ENCODE data around the gene RBMS1.

The RBMS1 gene

DNA sequence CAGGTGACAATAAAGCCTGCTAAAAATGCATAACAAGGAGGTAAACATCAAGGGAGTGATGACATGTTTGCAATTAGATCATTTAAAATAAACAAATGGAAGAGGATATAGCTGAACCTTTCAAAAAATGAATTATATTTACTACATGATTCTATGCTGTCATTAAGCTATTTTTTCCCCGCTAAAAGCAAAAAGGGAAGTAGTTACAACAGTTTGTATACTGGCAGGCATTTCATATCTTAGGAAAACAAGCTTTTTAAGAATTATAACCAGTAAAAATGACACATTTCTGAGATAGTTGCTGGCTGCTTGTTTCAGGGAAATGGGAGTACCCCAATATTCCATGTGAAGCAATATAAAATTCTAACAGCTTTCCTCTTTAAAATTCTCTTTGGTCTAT, 204.5 kb downstream of the RBMS1 start:
- Histone ChIP-seq H3K9me3 (ENCODE audit: insufficient read depth, low read depth, low read length) (no peaks in the 10 kb centered on the region), H3K27ac (ENCODE audit: low read depth, low read length) (no peak overlapping the region), H3K4me3 (ENCODE audit: low read length) (no peak overlapping the region), H3K27me3 (ENCODE audit: insufficient read depth, low read length) (no peaks in the 10 kb centered on the region), H3K36me3 (ENCODE audit: insufficient read depth, low read length) (peaks cover 24% of the 10 kb centered on the region), H3K4me1 (ENCODE audit: insufficient read depth, low read length) (no peaks in the 10 kb centered on the region), H3K9ac (ENCODE audit: low read depth, low read length) (no peak overlapping the region)
- WGBS, result 100% methylated on average over 1 of the region's 1 CpG

- H3K4me1 ChIP-seq (ENCODE audit: insufficient read depth, low read length), result no peaks in the 10 kb centered on the region
- H3K9me3 ChIP-seq (ENCODE audit: insufficient read depth, low read depth, low read length), result no peaks in the 10 kb centered on the region
- no peak overlapping the region for H3K4me3 ChIP-seq (ENCODE audit: low read length)
- H3K27me3 ChIP-seq (ENCODE audit: insufficient read depth, low read length), result no peaks in the 10 kb centered on the region
- 89% methylated on average over 2 of the region's 2 CpGs for WGBS
- no peak overlapping the region for H3K9ac ChIP-seq (ENCODE audit: low read depth, low read length)
- peaks cover 29% of the 10 kb centered on the region for H3K36me3 ChIP-seq (ENCODE audit: insufficient read depth, low read length)
- no peak overlapping the region for H3K27ac ChIP-seq (ENCODE audit: low read depth, low read length)
Observed at GRCh38 chr2:160288324-160288723, 205.3 kb downstream of the RBMS1 start.

DNA sequence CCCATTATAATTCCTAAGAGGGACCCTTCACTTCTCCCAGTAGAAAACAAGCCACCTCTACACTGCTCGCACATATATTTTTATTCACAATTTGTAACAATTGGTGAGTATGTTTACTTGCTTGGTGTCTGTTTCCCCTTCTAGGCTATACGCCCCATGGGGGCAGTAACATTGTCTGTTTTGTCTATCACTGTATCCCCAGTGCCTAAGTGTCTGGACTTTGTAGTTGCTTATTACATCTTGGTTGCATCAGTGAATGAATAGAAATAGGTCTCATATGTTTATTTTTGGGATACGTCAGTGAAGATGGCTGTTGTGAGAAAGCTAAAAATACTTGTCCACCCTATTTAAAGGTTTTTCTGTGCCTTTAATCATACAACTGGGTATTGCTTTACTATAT, 206.1 kb downstream of the RBMS1 start:
- Histone ChIP-seq H3K9ac (ENCODE audit: low read depth, low read length) (no peak overlapping the region), H3K4me1 (ENCODE audit: insufficient read depth, low read length) (no peaks in the 10 kb centered on the region), H3K27ac (ENCODE audit: low read depth, low read length) (no peak overlapping the region), H3K9me3 (ENCODE audit: insufficient read depth, low read depth, low read length) (no peaks in the 10 kb centered on the region), H3K36me3 (ENCODE audit: insufficient read depth, low read length) (peaks cover 35% of the 10 kb centered on the region), H3K27me3 (ENCODE audit: insufficient read depth, low read length) (no peaks in the 10 kb centered on the region), H3K4me3 (ENCODE audit: low read length) (no peak overlapping the region)
- 97% methylated on average over 2 of the region's 3 CpGs for WGBS

- no peaks in the 10 kb centered on the region for H3K9me3 ChIP-seq (ENCODE audit: insufficient read depth, low read depth, low read length)
- H3K27ac ChIP-seq (ENCODE audit: low read depth, low read length), result no peak overlapping the region
- H3K9ac ChIP-seq (ENCODE audit: low read depth, low read length), result no peak overlapping the region
- no peaks in the 10 kb centered on the region for H3K4me1 ChIP-seq (ENCODE audit: insufficient read depth, low read length)
- peaks cover 42% of the 10 kb centered on the region for H3K36me3 ChIP-seq (ENCODE audit: insufficient read depth, low read length)
- no peak overlapping the region for H3K4me3 ChIP-seq (ENCODE audit: low read length)
- WGBS, result 100% methylated on average over 4 of the region's 5 CpGs
- no peaks in the 10 kb centered on the region for H3K27me3 ChIP-seq (ENCODE audit: insufficient read depth, low read length)
Observed at GRCh38 chr2:160286551-160286950, 207.1 kb downstream of the RBMS1 start.

DNA sequence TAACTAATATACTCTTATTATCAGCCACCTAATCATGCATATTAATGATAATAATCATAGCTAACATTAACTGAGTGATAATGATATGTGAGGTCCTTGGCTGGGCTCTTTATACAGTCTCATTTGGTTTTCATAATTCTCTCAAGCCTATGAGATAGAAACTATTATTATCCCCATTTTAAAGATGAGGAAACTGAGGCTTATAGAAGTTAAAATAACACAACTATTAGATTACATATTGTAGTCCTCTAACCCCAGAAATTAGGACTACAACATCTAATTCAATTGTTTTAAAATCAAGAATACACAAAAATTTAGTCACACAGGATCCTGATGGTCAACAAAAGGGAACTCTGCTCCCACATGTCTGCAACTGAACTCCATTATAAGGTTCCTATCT, 209.9 kb downstream of the RBMS1 start:
- Histone ChIP-seq H3K36me3 (ENCODE audit: insufficient read depth, low read length) (peaks cover 60% of the 10 kb centered on the region), H3K9ac (ENCODE audit: low read depth, low read length) (no peak overlapping the region), H3K27me3 (ENCODE audit: insufficient read depth, low read length) (no peaks in the 10 kb centered on the region), H3K9me3 (ENCODE audit: insufficient read depth, low read depth, low read length) (no peaks in the 10 kb centered on the region), H3K4me1 (ENCODE audit: insufficient read depth, low read length) (peaks cover 4% of the 10 kb centered on the region), H3K27ac (ENCODE audit: low read depth, low read length) (no peak overlapping the region), H3K4me3 (ENCODE audit: low read length) (no peak overlapping the region)

DNA sequence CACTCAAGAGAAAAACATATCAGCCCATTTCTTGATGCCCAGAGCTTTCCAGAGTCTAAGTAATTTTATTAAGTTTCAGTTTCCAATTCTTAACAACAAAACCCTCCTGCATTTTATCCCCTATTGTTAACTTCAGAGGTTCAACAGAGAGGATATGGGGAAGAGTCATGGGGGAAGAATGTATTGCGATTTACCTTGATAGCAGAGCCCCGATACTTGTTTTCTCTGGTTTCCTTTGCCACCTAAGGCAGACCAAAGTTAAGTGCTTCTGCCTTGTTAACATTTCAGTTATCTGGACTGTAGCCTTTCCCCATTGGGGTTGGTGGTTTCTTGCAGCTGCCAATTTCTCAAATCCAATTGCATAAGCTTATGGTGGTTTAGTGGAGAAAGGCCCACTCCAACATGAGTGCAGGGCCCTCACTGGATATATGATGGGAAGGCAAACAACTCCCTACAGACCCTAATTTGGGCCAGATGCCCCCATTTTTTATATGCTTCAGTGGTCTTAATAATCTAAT, 211.5 kb downstream of the RBMS1 start:
- Histone ChIP-seq H3K4me1 (ENCODE audit: insufficient read depth, low read length) (peaks cover 7% of the 10 kb centered on the region), H3K9me3 (ENCODE audit: insufficient read depth, low read depth, low read length) (no peaks in the 10 kb centered on the region), H3K4me3 (ENCODE audit: low read length) (no peak overlapping the region), H3K9ac (ENCODE audit: low read depth, low read length) (no peak overlapping the region), H3K27ac (ENCODE audit: low read depth, low read length) (no peak overlapping the region), H3K36me3 (ENCODE audit: insufficient read depth, low read length) (peaks cover 75% of the 10 kb centered on the region), H3K27me3 (ENCODE audit: insufficient read depth, low read length) (no peaks in the 10 kb centered on the region)
- WGBS, result 100% methylated on average over 2 of the region's 2 CpGs

DNA sequence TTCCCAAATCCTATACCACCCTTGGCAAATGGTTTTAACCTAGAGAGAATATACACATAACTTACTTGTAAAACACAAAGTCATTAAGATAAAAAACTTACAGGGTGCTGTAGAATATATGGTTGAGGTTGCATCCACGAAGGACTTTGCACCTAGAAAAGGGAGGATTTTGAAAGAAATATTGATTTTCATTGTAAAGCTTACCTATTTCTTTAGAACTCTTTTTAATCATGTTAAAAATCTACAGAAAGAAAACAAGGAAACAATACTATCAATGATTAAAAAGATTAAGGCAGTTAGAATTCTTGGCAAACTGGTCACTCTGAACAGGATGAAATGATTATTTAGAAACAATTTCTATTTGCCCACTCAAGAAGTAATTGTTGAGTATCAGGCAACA, 212.4 kb downstream of the RBMS1 start:
- H3K27ac ChIP-seq (ENCODE audit: low read depth, low read length), result no peak overlapping the region
- no peak overlapping the region for H3K4me3 ChIP-seq (ENCODE audit: low read length)
- H3K9ac ChIP-seq (ENCODE audit: low read depth, low read length), result no peak overlapping the region
- WGBS, result no CpG with 5 or more reads among the region's 1 CpG
- H3K9me3 ChIP-seq (ENCODE audit: insufficient read depth, low read depth, low read length), result no peaks in the 10 kb centered on the region
- no peaks in the 10 kb centered on the region for H3K27me3 ChIP-seq (ENCODE audit: insufficient read depth, low read length)
- H3K36me3 ChIP-seq (ENCODE audit: insufficient read depth, low read length), result peaks cover 80% of the 10 kb centered on the region
- H3K4me1 ChIP-seq (ENCODE audit: insufficient read depth, low read length), result peaks cover 7% of the 10 kb centered on the region

GRCh38 chr2:160279813-160280465, 213.7 kb downstream of the RBMS1 start:
- H3K9ac ChIP-seq (ENCODE audit: low read depth, low read length), result no peak overlapping the region
- no peak overlapping the region for H3K27ac ChIP-seq (ENCODE audit: low read depth, low read length)
- no peak overlapping the region for H3K4me3 ChIP-seq (ENCODE audit: low read length)
- H3K4me1 ChIP-seq (ENCODE audit: insufficient read depth, low read length), result peaks cover 7% of the 10 kb centered on the region
- peaks cover 88% of the 10 kb centered on the region for H3K36me3 ChIP-seq (ENCODE audit: insufficient read depth, low read length)
- WGBS, result 94% methylated on average over 4 of the region's 5 CpGs
- no peaks in the 10 kb centered on the region for H3K27me3 ChIP-seq (ENCODE audit: insufficient read depth, low read length)
- H3K9me3 ChIP-seq (ENCODE audit: insufficient read depth, low read depth, low read length), result no peaks in the 10 kb centered on the region

- Histone ChIP-seq H3K9me3 (ENCODE audit: insufficient read depth, low read depth, low read length) (no peaks in the 10 kb centered on the region), H3K36me3 (ENCODE audit: insufficient read depth, low read length) (peaks cover 82% of the 10 kb centered on the region), H3K4me3 (ENCODE audit: low read length) (no peak overlapping the region), H3K4me1 (ENCODE audit: insufficient read depth, low read length) (peaks cover 7% of the 10 kb centered on the region), H3K27me3 (ENCODE audit: insufficient read depth, low read length) (no peaks in the 10 kb centered on the region), H3K27ac (ENCODE audit: low read depth, low read length) (no peak overlapping the region), H3K9ac (ENCODE audit: low read depth, low read length) (no peak overlapping the region)
- no CpG with 5 or more reads among the region's 2 CpGs for WGBS
Observed at GRCh38 chr2:160278879-160279177, 214.8 kb downstream of the RBMS1 start.

DNA sequence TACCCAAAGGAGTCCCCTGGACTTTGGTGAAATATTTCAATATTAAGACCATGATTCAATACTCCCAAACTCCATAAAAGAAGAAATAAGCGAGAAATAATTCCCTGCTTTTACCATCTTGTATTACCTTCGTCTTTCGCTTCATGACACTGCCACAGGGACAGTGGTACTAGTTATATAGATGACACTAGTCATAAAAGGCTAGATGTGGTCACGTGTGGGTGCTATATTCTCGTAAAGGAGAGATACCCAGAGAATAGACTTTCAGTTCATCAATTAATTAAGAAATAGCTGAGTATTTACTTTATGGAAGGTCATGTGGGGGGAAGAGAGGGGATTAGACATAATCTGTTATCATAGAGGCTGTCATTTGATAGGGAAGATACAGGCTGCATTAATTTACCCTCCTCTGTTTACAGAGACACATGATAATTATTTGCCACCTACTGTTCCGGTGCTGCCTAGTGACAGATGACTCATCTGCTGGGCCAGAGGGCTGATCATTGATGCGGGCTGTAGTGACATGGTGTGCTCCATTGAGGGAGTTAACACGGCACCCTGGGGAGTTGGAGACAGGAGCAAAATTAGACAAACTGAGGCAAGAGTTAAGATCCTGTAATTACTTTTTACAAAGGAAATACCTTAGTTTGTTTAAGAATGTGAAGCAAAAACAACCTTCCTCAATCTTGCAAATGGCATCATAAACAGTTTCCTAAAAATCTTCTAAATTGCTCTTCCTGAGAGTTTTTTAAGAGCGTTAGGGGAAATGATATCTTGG, 215.3 kb downstream of the RBMS1 start:
- no peak overlapping the region for H3K27ac ChIP-seq (ENCODE audit: low read depth, low read length)

DNA sequence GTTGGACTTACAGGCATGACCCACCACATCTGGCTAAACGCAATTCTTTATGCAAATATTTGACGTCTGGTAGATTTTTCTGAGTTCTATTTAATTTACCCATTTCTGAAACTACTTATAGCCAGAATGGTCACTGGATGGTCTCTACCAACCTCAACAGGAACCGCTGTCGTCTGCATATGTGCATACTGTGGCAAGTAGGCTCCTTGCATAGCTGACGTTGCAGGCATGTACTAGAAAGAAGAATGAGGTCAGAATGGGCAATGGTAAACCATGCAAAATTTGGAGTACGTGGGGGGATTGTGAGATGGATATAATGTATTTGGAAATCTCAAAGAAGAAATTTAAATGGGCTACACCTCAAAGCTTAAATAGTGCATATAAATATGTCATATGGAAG, 216.5 kb downstream of the RBMS1 start:
- Histone ChIP-seq H3K9me3 (ENCODE audit: insufficient read depth, low read depth, low read length) (no peaks in the 10 kb centered on the region), H3K36me3 (ENCODE audit: insufficient read depth, low read length) (peaks cover 75% of the 10 kb centered on the region), H3K27ac (ENCODE audit: low read depth, low read length) (no peak overlapping the region), H3K9ac (ENCODE audit: low read depth, low read length) (no peak overlapping the region), H3K27me3 (ENCODE audit: insufficient read depth, low read length) (no peaks in the 10 kb centered on the region), H3K4me1 (ENCODE audit: insufficient read depth, low read length) (peaks cover 9% of the 10 kb centered on the region), H3K4me3 (ENCODE audit: low read length) (no peak overlapping the region)
- WGBS, result 96% methylated on average over 6 of the region's 6 CpGs

More for the DNA sequence above, 215.3 kb downstream of the RBMS1 start:
- Histone ChIP-seq H3K4me3 (ENCODE audit: low read length) (no peak overlapping the region), H3K9me3 (ENCODE audit: insufficient read depth, low read depth, low read length) (no peaks in the 10 kb centered on the region), H3K4me1 (ENCODE audit: insufficient read depth, low read length) (peaks cover 7% of the 10 kb centered on the region), H3K9ac (ENCODE audit: low read depth, low read length) (no peak overlapping the region), H3K27me3 (ENCODE audit: insufficient read depth, low read length) (no peaks in the 10 kb centered on the region), H3K36me3 (ENCODE audit: insufficient read depth, low read length) (peaks cover 78% of the 10 kb centered on the region)
- WGBS, result 93% methylated on average over 9 of the region's 9 CpGs

Measured in HUES64 (cell line).